DND-41 (cell line): ENCODE data around the gene TRMT112.
A peak's percentile ranks its signal among the peaks of the same experiment; 100 is the strongest.

Experiments
- ATAC-seq: fragments of 200-7000 bp; cut with Tn5 transposase; 3 replicates; pipeline ENCODE4 v1.9.1; 2021; ENCODE audit warnings: low read depth; ENCODE audit not compliant: insufficient read depth
- DNase-seq: peaks from one replicate; pipeline ENCODE4 v3.0.0-alpha.2; 2020
- H2AFZ ChIP-seq: 2 replicates; pipeline ENCODE4 v1.6.0; 2012; ENCODE audit warnings: low read depth, low read length
- H3K27ac ChIP-seq: 2 replicates; pipeline ENCODE4 v1.5.1; 2012; ENCODE audit warnings: low read length, inconsistent platforms
- H3K27me3 ChIP-seq: fragments of 200-600 bp; sonication (generic); 2 replicates; pipeline ENCODE4 v1.6.0; 2012; ENCODE audit warnings: low read length, mild to moderate bottlenecking, inconsistent platforms; ENCODE audit not compliant: insufficient read depth, poor library complexity
- H3K36me3 ChIP-seq: 2 replicates; pipeline ENCODE4 v1.5.1; 2012; ENCODE audit warnings: low read length, inconsistent platforms; ENCODE audit not compliant: insufficient read depth
- H3K4me1 ChIP-seq: 2 replicates; pipeline ENCODE4 v1.5.1; 2012; ENCODE audit warnings: mild to moderate bottlenecking, low read length; ENCODE audit not compliant: insufficient read depth
- H3K4me2 ChIP-seq: 2 replicates; pipeline ENCODE4 v1.6.0; 2012; ENCODE audit warnings: mild to moderate bottlenecking, moderate library complexity, low read length, inconsistent platforms; ENCODE audit not compliant: insufficient read depth
- H3K4me3 ChIP-seq, 2 experiments: fragments of 200-600 bp in 1 of 2; shearing (Covaris generic) in 1 of 2; 2 replicates each; pipeline ENCODE4 v1.5.1; 2012 to 2016; ENCODE audit warnings: inconsistent platforms in 2 of 2, low read length in 2 of 2, mild to moderate bottlenecking in 2 of 2, low read depth in 1 of 2, moderate library complexity in 1 of 2
- H3K79me2 ChIP-seq: 2 replicates; pipeline ENCODE4 v1.6.0; 2012; ENCODE audit warnings: low read length, inconsistent platforms; ENCODE audit not compliant: insufficient read depth
- H3K9ac ChIP-seq: 2 replicates; pipeline ENCODE4 v1.6.0; 2012; ENCODE audit warnings: low read depth, mild to moderate bottlenecking, inconsistent platforms, low read length, moderate library complexity
- H3K9me3 ChIP-seq: 2 replicates; pipeline ENCODE4 v1.5.1; 2012; ENCODE audit warnings: low read length, moderate library complexity, mild to moderate bottlenecking, inconsistent platforms; ENCODE audit not compliant: insufficient read depth, severe bottlenecking
- H4K20me1 ChIP-seq: 2 replicates; pipeline ENCODE4 v1.6.0; 2012; ENCODE audit warnings: low read length; ENCODE audit not compliant: insufficient read depth
- CTCF ChIP-seq: IDR thresholded peaks from 2 replicates; pipeline ENCODE4 v1.5.1; 2012; ENCODE audit warnings: borderline replicate concordance, low read length, moderate library complexity, mild to moderate bottlenecking; ENCODE audit not compliant: poor library complexity, severe bottlenecking; ENCODE audit errors: extremely low read depth
- EZH2 ChIP-seq: IDR thresholded peaks from 3 replicates; pipeline ENCODE4 v1.6.1; 2012; ENCODE audit warnings: borderline replicate concordance, low read depth, mild to moderate bottlenecking, moderate library complexity, low read length, inconsistent platforms; ENCODE audit not compliant: severe bottlenecking

Gene TRMT112

GRCh38 chr11:64364435-64364834, 47.1 kb upstream of the TRMT112 start:
- no peak overlapping the region for H3K9ac ChIP-seq
- DNase-seq (no peak), ATAC-seq (no peak)
- no peak overlapping the region for H3K4me2 ChIP-seq
- H3K27me3 ChIP-seq = no peaks in the 10 kb centered on the region
- H3K4me1 ChIP-seq = peaks cover 11% of the 10 kb centered on the region
- peaks cover 6% of the 10 kb centered on the region; the same call in 1 of the 2 replicates for H4K20me1 ChIP-seq
- no peak overlapping the region for H3K27ac ChIP-seq
- peaks cover 10% of the 10 kb centered on the region for H3K79me2 ChIP-seq
- peaks cover 74% of the 10 kb centered on the region for H3K36me3 ChIP-seq
- H3K9me3 ChIP-seq = no peaks in the 10 kb centered on the region
- H2AFZ ChIP-seq = no peak overlapping the region
- no peak overlapping the region for H3K4me3 ChIP-seq
- TF ChIP-seq CTCF = no peak
- no peak for TF ChIP-seq EZH2

GRCh38 chr11:64362339-64362738, 45.0 kb upstream of the TRMT112 start:
- no peak overlapping the region for H2AFZ ChIP-seq
- H3K9me3 ChIP-seq = no peaks in the 10 kb centered on the region
- H3K27ac ChIP-seq = no peak overlapping the region
- H3K27me3 ChIP-seq = no peaks in the 10 kb centered on the region
- H3K4me1 ChIP-seq = peaks cover 26% of the 10 kb centered on the region
- H4K20me1 ChIP-seq = peaks cover 6% of the 10 kb centered on the region; the same call in 1 of the 2 replicates
- no peak overlapping the region for H3K9ac ChIP-seq
- H3K79me2 ChIP-seq = peaks cover 23% of the 10 kb centered on the region
- no peak overlapping the region for H3K4me3 ChIP-seq
- H3K36me3 ChIP-seq = peaks cover 60% of the 10 kb centered on the region
- no peak overlapping the region for H3K4me2 ChIP-seq
- TF ChIP-seq CTCF = no peak
- no peak for TF ChIP-seq EZH2
- DNase-seq (no peak), ATAC-seq (no peak)

- no peak overlapping the region for H3K9ac ChIP-seq
- H4K20me1 ChIP-seq = peaks cover 6% of the 10 kb centered on the region; the same call in 1 of the 2 replicates
- H3K36me3 ChIP-seq = peaks cover 58% of the 10 kb centered on the region
- TF ChIP-seq EZH2 (no peak), CTCF (no peak)
- H2AFZ ChIP-seq = no peak overlapping the region
- H3K79me2 ChIP-seq = peaks cover 23% of the 10 kb centered on the region
- no peak overlapping the region for H3K4me2 ChIP-seq
- DNase-seq (no peak), ATAC-seq (no peak)
- H3K4me3 ChIP-seq = no peak overlapping the region
- H3K27ac ChIP-seq = no peak overlapping the region
- no peaks in the 10 kb centered on the region for H3K9me3 ChIP-seq
- peaks cover 26% of the 10 kb centered on the region for H3K4me1 ChIP-seq
- H3K27me3 ChIP-seq = no peaks in the 10 kb centered on the region
Measured at GRCh38 chr11:64361659-64362058, 44.3 kb upstream of the TRMT112 start.

GRCh38 chr11:64360448-64360921, 43.1 kb upstream of the TRMT112 start:
- Histone ChIP-seq H3K27ac (no peak overlapping the region), H2AFZ (no peak overlapping the region), H3K4me3 (peak overlapping the region in 1 of 2 experiments; percentile 98; a peak in 1 of 4 replicates), H3K36me3 (peaks cover 48% of the 10 kb centered on the region), H3K9ac (no peak overlapping the region), H4K20me1 (peaks cover 6% of the 10 kb centered on the region; the same call in 1 of the 2 replicates), H3K27me3 (no peaks in the 10 kb centered on the region), H3K4me2 (peak overlapping the region; percentile 100), H3K9me3 (no peaks in the 10 kb centered on the region), H3K79me2 (peaks cover 23% of the 10 kb centered on the region), H3K4me1 (peaks cover 26% of the 10 kb centered on the region)
- DNase-seq = no peak
- TF ChIP-seq EZH2 = no peak
- TF ChIP-seq CTCF = no peak
- ATAC-seq = no peak
